NCI-H146 treated with DMSO at 0.1 percent for 48 hours (cell line): ENCODE results near the gene SLC8B1.

Experiments used
- DNase-seq: peaks from one replicate; lab custom pipeline; 2025; ENCODE audit not compliant: unreplicated experiment; lab: John Stamatoyannopoulos, UW

SLC8B1 gene

GRCh38 chr12:113325916-113326315, 9.0 kb downstream of the SLC8B1 start:
- no peak for DNase-seq

- DNase-seq, result no peak
Observed at GRCh38 chr12:113322343-113322742, 12.6 kb downstream of the SLC8B1 start.

- no peak for DNase-seq
Observed at GRCh38 chr12:113320401-113320800, 14.5 kb downstream of the SLC8B1 start.

DNA sequence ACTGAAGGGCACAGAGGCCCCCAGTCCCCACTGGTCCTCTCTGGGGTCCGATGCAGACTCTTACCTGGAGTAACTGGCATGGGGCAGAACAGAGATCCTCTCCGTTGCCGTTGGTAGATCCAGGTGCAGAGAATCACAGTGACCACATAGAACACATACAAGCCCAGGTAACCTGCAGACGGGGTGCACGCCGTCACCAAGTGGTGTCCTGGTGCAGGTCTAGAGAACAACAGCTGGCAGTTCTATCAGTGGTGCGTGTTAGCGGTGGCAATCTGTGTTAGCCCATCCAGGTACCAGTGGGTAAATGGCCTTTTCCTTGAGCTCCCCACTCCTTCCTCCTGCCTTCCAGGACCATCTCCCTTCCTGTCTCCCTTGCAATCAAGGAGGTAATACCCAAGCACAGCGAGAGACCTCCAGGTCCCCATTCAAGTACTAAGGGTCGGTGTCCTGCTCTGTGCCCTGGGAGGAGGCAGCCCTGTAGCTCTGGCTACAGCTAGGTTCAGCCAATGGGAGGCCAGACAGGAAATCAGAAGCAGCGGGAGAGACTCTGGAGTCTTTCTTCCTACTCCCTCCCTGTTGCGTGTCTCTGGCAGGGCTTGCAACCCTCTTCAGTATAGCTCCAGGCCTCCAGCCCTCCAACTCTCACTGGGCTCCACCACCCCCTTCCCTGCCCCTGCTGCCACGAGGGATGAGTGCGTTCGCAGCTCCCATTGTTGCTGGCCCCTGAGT, 15.8 kb downstream of the SLC8B1 start:
- DNase-seq, result no peak

GRCh38 chr12:113318046-113318656, 16.8 kb downstream of the SLC8B1 start:
- DNase-seq, result no peak

DNA sequence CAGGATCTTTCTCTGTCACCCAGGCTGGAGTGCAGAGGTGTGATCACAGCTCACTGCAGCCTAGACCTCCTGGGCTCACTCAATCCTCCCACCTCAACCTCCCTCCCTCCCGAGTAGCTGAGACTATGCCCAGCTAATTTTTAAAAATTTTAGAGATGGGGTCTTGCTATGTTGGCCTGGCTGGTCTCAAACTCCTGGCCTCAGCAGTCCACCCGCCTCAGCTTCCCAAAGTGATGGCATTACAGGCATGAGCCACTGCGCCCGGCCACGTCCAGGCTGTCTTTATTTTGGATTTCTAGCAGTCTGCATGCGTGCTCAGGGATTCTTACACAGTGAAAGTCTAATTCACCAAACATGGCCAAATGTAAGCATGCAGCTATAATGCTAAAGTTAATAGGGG, 17.8 kb downstream of the SLC8B1 start:
- no peak for DNase-seq

- DNase-seq, result no peak
Observed at GRCh38 chr12:113316155-113316554, 18.8 kb downstream of the SLC8B1 start.

DNA sequence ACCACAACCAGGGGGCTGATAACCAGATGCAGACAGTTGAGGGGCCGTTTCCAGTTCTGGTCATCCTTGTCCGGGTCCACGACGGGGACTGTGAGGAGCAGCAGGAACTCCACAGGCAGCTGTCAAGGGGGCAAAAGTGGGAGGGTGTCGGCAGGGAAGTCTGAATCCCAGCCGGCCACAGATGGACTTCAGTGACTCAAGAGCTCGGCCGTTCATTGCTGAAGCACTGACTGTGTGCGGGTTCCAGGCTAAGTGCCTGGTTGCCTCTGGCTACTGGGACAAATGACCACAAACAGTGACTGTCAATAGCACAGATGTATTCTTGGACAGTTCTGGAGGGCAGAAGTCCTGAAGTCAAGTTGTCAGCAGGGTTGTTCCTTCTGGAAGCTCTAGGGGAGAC, 19.6 kb downstream of the SLC8B1 start:
- no peak for DNase-seq

- DNase-seq, result no peak
Observed at GRCh38 chr12:113314121-113314529, 20.8 kb downstream of the SLC8B1 start.

DNA sequence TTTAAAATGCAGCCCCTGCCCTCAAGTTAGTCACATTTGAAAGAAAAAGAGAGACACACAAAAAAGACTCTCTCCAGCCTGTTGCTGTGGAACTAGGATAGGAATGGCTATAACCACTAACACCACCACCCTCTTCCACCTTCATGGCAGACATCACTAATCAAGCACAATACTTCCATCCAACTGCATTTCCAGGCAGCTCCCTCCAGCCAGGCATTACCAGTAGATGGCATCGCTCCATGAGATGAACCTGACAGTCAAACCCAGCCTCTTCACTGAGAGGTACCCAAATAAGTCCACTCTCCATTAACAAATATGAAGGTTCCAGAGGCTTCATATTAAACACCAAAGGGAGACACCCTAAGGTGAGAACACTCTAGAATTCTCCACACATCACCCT, 24.4 kb downstream of the SLC8B1 start:
- DNase-seq, result peak; percentile 3

DNA sequence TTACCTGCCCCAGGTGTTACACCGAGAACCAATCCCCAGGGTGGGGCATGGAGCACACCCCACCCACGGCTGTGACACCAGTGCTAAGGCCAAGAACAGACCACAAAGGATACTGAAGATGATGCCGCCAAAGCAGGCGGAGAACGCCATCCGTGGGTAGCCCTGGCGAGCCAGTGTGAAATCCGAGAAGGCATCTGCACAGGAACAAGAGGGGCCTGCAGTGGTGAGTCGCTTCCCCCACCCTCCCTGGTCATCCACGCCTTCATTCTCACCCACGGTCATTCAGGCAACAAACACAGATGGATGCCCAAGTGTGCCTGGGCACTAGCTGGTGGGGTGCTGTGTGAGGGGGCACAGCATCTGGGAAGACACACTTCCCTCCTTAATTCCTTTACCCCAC, 28.5 kb downstream of the SLC8B1 start:
- no peak for DNase-seq

DNA sequence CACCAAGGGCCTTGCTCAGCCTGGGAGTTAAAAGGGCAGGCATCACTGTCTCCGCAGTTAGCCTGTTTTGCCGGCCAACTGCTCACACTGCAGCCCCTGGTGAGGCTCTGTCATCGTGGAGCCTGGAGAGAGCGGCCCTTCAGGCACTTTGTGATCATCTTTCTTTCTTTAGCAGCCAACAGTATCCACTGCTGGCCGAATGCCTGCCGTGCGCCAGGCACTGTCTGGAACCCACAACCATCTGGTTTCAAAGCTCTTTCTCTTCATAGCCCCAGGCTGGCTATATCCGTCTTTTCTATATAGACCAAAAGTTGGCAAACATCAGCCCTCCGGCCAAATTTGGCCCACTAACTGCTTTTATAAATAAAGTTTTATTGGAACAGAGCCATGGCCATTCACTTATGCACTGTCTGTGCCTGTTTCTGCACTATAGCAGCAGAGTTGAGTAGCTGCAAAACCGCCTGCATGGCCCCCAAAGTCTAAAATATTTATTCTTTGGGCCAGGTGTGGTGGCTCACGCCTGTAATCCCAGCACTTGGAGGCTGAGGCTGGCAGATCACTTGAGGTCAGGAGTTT, 29.5 kb downstream of the SLC8B1 start:
- DNase-seq, result no peak

- DNase-seq, result no peak
Observed at GRCh38 chr12:113302886-113303640, 31.8 kb downstream of the SLC8B1 start.

DNA sequence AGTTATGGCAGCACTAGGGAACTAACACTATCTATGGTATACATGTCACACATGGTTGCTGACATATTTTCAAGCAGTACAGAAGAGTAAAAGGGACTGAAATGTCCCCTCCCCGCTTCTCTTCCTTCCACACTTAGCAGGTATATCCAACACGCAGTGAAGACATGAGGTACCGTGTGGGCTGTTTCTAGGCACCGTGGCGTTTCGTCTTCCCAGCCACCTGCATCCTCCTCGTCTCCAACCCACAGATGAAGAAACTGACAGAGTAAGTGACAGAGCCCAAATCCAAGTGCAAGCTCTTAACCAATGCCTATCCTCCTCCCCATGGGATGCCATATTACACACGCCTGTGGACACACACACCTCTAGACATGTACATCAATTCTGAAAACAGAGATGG, 32.4 kb downstream of the SLC8B1 start:
- DNase-seq, result no peak

- no peak for DNase-seq
Observed at GRCh38 chr12:113301811-113302210, 33.1 kb downstream of the SLC8B1 start.

- no peak for DNase-seq
Observed at GRCh38 chr12:113299619-113300237, 35.2 kb downstream of the SLC8B1 start.

DNA sequence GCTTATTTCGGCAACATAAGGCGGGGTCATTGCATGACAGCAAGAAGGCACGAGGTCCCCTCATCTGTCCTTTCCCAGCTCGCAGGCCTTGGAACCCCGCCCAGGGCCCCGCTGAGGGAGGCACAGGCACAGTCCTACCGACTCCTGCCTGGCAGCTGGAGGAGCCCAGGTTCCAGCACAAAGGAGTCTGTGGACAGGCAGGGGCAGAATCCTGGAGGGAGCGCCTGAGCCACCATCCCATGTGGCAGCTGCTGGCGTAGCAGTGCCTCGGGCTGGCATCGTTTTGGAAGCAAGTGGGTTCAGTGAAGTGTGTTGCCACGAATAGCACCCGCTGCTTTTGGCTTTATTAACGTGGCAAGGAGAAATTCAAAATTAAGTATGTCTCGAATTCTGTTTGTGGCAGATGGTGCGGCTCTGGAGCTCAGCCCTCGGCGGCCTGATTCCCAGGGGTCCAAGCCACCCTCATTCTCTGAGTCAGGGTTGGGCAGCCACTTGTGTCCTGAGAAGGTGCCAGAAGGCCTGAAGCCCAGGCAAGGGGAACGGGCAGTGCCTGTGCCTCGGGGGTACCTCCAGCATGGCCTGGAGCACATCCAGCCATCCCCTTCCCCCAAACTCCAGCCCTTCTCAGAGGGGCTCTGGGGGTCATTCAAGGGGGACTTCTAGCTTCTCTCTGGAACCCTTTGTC, 35.9 kb downstream of the SLC8B1 start:
- no peak for DNase-seq

DNA sequence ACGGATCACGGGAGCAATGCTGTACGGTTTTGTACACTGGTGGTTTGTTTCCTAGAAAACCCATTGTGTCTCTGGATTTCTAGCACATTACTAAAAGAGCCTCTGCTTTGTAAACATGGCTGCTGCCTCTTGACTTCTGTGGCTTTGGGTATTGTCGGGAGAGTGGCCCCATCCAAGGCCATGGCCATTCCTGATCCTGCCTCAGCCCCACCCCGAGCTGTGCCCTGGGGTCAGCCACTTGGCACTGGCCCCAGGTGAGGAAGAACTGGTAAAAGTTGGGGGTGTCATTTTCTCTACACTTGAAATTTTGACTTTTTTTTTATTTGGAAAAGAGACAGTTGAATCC, 36.5 kb downstream of the SLC8B1 start:
- DNase-seq, result no peak

DNA sequence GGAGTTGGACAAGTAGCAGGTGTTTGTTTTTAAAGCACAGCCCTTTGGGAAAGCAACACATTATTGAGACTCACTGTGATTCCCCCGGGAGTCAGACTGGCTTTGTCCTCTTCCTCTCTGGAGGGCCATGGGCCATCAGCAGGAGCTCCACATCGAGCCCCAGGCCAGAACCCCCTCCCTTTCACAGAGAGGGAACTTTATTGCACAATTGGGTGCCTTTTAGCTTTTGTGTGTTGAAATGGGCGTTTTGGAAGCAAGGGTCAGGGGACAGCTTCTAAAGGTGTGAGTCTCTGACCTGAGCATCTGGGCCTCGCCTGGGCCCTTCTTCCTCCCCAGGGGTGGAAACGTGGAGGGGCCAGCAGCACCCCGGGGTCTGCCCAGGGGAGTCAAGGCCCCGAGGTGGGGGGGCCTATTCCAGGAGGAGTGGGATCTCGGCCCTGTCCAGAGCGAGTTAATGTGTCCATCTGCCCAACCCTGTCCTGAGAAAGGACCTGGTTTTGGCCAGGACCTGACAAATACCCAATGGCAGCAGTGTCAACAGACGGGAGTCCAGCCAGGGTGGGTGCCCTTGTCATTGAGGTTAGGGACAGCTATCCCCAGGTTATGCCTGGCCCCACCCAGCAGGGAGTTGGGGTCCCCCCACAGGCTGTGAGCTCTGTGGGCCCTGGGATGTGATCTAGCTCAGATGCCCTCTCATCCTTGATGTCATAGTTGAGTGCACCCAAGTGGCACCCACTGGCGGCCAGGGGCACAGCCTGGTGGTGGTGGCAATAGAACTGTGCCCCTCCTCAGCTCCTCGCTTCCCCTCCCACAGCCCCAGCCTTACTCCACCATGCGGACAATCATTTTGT, 37.1 kb downstream of the SLC8B1 start:
- no peak for DNase-seq

- DNase-seq, result no peak
Observed at GRCh38 chr12:113297214-113297587, 37.7 kb downstream of the SLC8B1 start.
